ENCODE data around the gene MSI2. TPM values are rescaled to one million over a fixed set of nuclear protein-coding genes. Genes with fewer than 3 reads are reported as not detected.

The MSI2 gene
- total RNA-seq, 4 donors from 2014 or later, result 19.7 to 35.8 (median 22.4) TPM

DNA sequence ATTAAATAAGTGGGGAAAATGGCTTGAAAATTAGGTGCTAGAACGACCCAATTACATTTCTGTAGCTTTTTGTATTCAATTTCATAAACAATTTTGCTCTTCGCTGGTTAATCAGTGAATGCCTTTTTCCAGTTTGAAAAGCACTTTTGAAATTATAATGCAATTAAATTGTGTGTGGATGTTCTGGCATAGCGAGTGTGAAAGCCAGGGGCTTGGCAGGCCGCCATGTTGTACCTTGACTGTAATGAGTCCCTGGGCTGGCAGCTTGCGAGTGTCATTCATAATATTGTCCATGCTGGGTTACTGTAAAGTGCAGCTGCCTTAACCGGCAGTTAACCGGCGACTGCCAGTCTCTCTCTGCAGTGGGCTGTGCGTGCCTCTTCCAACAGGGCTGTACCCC lies 310.9 kb downstream of the MSI2 start:
- Histone ChIP-seq H3K36me3 (no peaks in the 10 kb centered on the region), H3K4me3 (no peak overlapping the region), H3K27ac (no peak overlapping the region), H3K9me3 (no peaks in the 10 kb centered on the region), H3K27me3 (no peaks in the 10 kb centered on the region), H3K4me1 (no peaks in the 10 kb centered on the region)
- 91% methylated on average over 5 of the region's 9 CpGs for WGBS
- no peak for DNase-seq (ENCODE audit: low spot score in 2 of 2)
- TF ChIP-seq, protein P1, sequence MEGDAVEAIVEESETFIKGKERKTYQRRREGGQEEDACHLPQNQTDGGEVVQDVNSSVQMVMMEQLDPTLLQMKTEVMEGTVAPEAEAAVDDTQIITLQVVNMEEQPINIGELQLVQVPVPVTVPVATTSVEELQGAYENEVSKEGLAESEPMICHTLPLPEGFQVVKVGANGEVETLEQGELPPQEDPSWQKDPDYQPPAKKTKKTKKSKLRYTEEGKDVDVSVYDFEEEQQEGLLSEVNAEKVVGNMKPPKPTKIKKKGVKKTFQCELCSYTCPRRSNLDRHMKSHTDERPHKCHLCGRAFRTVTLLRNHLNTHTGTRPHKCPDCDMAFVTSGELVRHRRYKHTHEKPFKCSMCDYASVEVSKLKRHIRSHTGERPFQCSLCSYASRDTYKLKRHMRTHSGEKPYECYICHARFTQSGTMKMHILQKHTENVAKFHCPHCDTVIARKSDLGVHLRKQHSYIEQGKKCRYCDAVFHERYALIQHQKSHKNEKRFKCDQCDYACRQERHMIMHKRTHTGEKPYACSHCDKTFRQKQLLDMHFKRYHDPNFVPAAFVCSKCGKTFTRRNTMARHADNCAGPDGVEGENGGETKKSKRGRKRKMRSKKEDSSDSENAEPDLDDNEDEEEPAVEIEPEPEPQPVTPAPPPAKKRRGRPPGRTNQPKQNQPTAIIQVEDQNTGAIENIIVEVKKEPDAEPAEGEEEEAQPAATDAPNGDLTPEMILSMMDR (IDR thresholded peaks at IDR 0.05), result no peak
- no peak for TF ChIP-seq POLR2A (IDR thresholded peaks at IDR 0.05)
- TF ChIP-seq POLR2AphosphoS5 (IDR thresholded peaks at IDR 0.05), result no peak
- TF ChIP-seq EP300 (IDR thresholded peaks at IDR 0.05), result no peak

- no peak overlapping the region for H3K27ac ChIP-seq
- no peaks in the 10 kb centered on the region for H3K36me3 ChIP-seq
- H3K4me1 ChIP-seq, result no peaks in the 10 kb centered on the region
- no peak overlapping the region for H3K4me3 ChIP-seq
- TF ChIP-seq EP300 (IDR thresholded peaks at IDR 0.05), result no peak
- TF ChIP-seq POLR2AphosphoS5 (IDR thresholded peaks at IDR 0.05), result no peak
- TF ChIP-seq, protein P1 (IDR thresholded peaks at IDR 0.05), result no peak
- no peak for TF ChIP-seq POLR2A (IDR thresholded peaks at IDR 0.05)
- no peaks in the 10 kb centered on the region for H3K27me3 ChIP-seq
- DNase-seq (ENCODE audit: low spot score in 2 of 2), result no peak
- H3K9me3 ChIP-seq, result no peaks in the 10 kb centered on the region
- 83% methylated on average over 3 of the region's 3 CpGs for WGBS
Observed at GRCh38 chr17:57568340-57568739, 312.0 kb downstream of the MSI2 start.

DNA sequence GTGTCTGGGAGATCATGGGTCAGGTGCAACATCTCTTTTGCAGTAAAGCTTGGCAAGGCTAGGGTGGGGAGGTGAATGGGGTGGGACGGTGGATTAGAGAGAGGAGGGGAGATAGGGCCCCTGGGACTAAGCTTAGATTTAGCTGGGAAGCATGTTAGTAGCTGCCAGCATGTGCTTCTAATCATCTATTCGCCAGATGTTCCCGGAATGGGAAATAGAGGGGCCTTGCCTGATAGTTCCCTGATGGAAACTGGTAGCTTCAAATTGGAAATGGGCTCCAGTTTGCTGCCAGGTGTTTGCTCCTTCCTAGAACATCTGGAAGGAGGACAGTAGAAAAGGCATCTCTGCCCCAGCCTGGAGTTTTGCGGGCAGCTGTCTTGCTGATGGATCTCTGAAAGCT lies 312.7 kb downstream of the MSI2 start:
- 78% methylated on average over 4 of the region's 4 CpGs for WGBS
- no peaks in the 10 kb centered on the region for H3K9me3 ChIP-seq
- DNase-seq (ENCODE audit: low spot score in 2 of 2), result no peak
- no peaks in the 10 kb centered on the region for H3K36me3 ChIP-seq
- no peak overlapping the region for H3K4me3 ChIP-seq
- TF ChIP-seq POLR2A (IDR thresholded peaks at IDR 0.05), result no peak
- TF ChIP-seq POLR2AphosphoS5 (IDR thresholded peaks at IDR 0.05), result no peak
- H3K4me1 ChIP-seq, result no peaks in the 10 kb centered on the region
- H3K27me3 ChIP-seq, result no peaks in the 10 kb centered on the region
- no peak overlapping the region for H3K27ac ChIP-seq

DNA sequence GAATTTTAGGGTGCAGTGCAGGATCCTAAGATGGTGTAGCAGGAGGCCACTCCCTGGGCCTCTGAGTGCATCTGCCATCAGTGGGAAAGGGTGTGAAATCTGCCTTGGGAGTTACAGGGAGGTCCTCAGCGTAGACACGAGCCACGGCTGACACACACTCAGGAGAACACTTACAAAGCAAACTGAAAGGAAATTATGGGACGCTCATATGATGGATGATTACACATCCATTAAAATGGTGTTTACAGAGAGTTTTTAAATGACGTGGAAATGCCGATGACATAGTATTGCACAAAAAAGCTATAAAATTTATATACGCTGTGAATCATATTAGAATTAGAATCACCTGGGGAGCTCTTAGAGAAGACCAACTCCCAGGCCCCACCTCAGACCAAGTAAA lies 313.5 kb downstream of the MSI2 start:
- no peaks in the 10 kb centered on the region for H3K36me3 ChIP-seq
- H3K27me3 ChIP-seq, result no peaks in the 10 kb centered on the region
- no peak overlapping the region for H3K4me3 ChIP-seq
- TF ChIP-seq EP300 (IDR thresholded peaks at IDR 0.05) (no peak), POLR2A (IDR thresholded peaks at IDR 0.05) (no peak), POLR2AphosphoS5 (IDR thresholded peaks at IDR 0.05) (no peak)
- TF ChIP-seq, protein P1 (IDR thresholded peaks at IDR 0.05), result no peak
- 94% methylated on average over 7 of the region's 7 CpGs for WGBS
- H3K4me1 ChIP-seq, result no peaks in the 10 kb centered on the region
- no peak overlapping the region for H3K27ac ChIP-seq
- no peaks in the 10 kb centered on the region for H3K9me3 ChIP-seq
- DNase-seq (ENCODE audit: low spot score in 2 of 2), result no peak

- DNase-seq (ENCODE audit: low spot score in 2 of 2), result no peak
- WGBS, result 58% methylated on average over 10 of the region's 10 CpGs
Observed at GRCh38 chr17:57570724-57571344, 314.5 kb downstream of the MSI2 start.

More at GRCh38 chr17:57570724-57571344, 314.5 kb downstream of the MSI2 start:
- no peak overlapping the region for H3K27ac ChIP-seq
- TF ChIP-seq POLR2A (IDR thresholded peaks at IDR 0.05) (no peak), POLR2AphosphoS5 (IDR thresholded peaks at IDR 0.05) (no peak), EP300 (IDR thresholded peaks at IDR 0.05) (no peak)
- TF ChIP-seq, protein P1 (IDR thresholded peaks at IDR 0.05), result no peak
- no peaks in the 10 kb centered on the region for H3K27me3 ChIP-seq
- H3K9me3 ChIP-seq, result no peaks in the 10 kb centered on the region
- H3K36me3 ChIP-seq, result no peaks in the 10 kb centered on the region
- H3K4me1 ChIP-seq, result no peaks in the 10 kb centered on the region
- H3K4me3 ChIP-seq, result no peak overlapping the region

All from suprapubic skin (tissue), 4 donors.